GM12878 (cell line): ENCODE results near the gene ATXN2. TPM values are rescaled to one million over a fixed set of nuclear protein-coding genes. Genes with fewer than 3 reads are reported as not detected.

Experiments
- ATAC-seq: fragments of 200-7000 bp; cut with Tn5 transposase; 3 replicates; pipeline ENCODE4 v1.9.1; 2020; ENCODE audit warnings: mild to moderate bottlenecking, moderate library complexity
- BruUV-seq: library from RNA; stranded (reverse); fragments of 400-500 nt; replicated peaks from 2 replicates; lab custom pipeline; 2021; lab: Mats Ljungman, UMichigan
- CTCF ChIA-PET: fragments of 300-600 bp; sonication (Branson Sonifier 250); formaldehyde crosslinking; extraction: SDS; loops from one replicate; lab custom pipeline; 2021; ENCODE audit warnings: inconsistent platforms; lab: Yijun Ruan, JAX
- POLR2A ChIA-PET: fragments of 350-600 bp; formaldehyde crosslinking; extraction: SDS; loops from one replicate; lab custom pipeline; 2021; ENCODE audit warnings: inconsistent platforms; lab: Charles Lee
- RAD21 ChIA-PET: fragments of 300-600 bp; sonication (Branson Sonifier 250); formaldehyde crosslinking; loops from one replicate; lab custom pipeline; 2023; ENCODE audit warnings: antibody characterized with exemption; ENCODE audit not compliant: unreplicated experiment; lab: Charles Lee
- SMC1A ChIA-PET: fragments of 300-600 bp; sonication (Branson Sonifier 250); formaldehyde crosslinking; loops from one replicate; lab custom pipeline; 2023; ENCODE audit not compliant: unreplicated experiment, uncharacterized antibody; lab: Charles Lee
- DNase-seq: peaks from one replicate; pipeline ENCODE4 v3.0.0-alpha.2; 2011; ENCODE audit warnings: low read depth, low spot score
- FAIRE-seq: peaks from 3 replicates; lab custom pipeline; 2011; peaks lifted over from hg19 to GRCh38; lab: Jason Lieb, UNC
- H2AFZ ChIP-seq: 2 replicates; pipeline ENCODE4 v1.6.0; 2011; ENCODE audit warnings: low read depth, low read length, control low read depth; ENCODE audit not compliant: control insufficient read depth
- H3K27ac ChIP-seq: 2 replicates; pipeline ENCODE4 v1.5.1; 2011; ENCODE audit warnings: control low read depth; ENCODE audit not compliant: control insufficient read depth, insufficient read depth
- H3K27me3 ChIP-seq, 2 experiments: replicated peaks in 1 of 2; 2 replicates each; pipeline versions ENCODE4 v1.6.0 to v1.6.1; 2011; ENCODE audit warnings: low read length in 1 of 2; ENCODE audit not compliant: control insufficient read depth in 2 of 2, insufficient read depth in 2 of 2
- H3K36me3 ChIP-seq, 2 experiments: 2 replicates each; pipeline ENCODE4 v1.5.1; 2011; ENCODE audit warnings: low read length in 1 of 2; ENCODE audit not compliant: control insufficient read depth in 2 of 2, insufficient read depth in 2 of 2
- H3K4me1 ChIP-seq: 2 replicates; pipeline ENCODE4 v1.6.1; 2011; ENCODE audit warnings: mild to moderate bottlenecking, low read length, moderate library complexity, mixed read lengths; ENCODE audit not compliant: control insufficient read depth, insufficient read depth
- H3K4me2 ChIP-seq: 2 replicates; pipeline ENCODE4 v1.6.0; 2011; ENCODE audit warnings: control low read depth; ENCODE audit not compliant: control insufficient read depth, insufficient read depth
- H3K4me3 ChIP-seq: fragments of 200-600 bp; sonication (generic); 2 replicates; pipeline ENCODE4 v1.5.1; 2016
- H3K79me2 ChIP-seq: 2 replicates; pipeline ENCODE4 v1.6.0; 2011; ENCODE audit warnings: low read length; ENCODE audit not compliant: control insufficient read depth, insufficient read depth
- H3K9ac ChIP-seq: 2 replicates; pipeline ENCODE4 v1.8.0; 2011; ENCODE audit warnings: low read length, control low read depth, mixed read lengths; ENCODE audit not compliant: control insufficient read depth, insufficient read depth
- H3K9me3 ChIP-seq: replicated peaks from 3 replicates; pipeline ENCODE4 v1.5.1; 2011; ENCODE audit warnings: mild to moderate bottlenecking, low read length; ENCODE audit not compliant: control insufficient read depth, insufficient read depth
- H4K20me1 ChIP-seq: 2 replicates; pipeline ENCODE4 v1.6.0; 2011; ENCODE audit not compliant: control insufficient read depth, insufficient read depth
- BRCA1 ChIP-seq: IDR thresholded peaks from 2 replicates; pipeline ENCODE4 v1.6.1; 2011; ENCODE audit warnings: low read depth, low read length, improper control_type of control experiment
- CBX3 ChIP-seq: fragments of 200-600 bp; sonication (generic); IDR thresholded peaks from 2 replicates; pipeline ENCODE4 v1.6.1; 2016; ENCODE audit warnings: low read depth, borderline replicate concordance
- FOXM1 ChIP-seq: IDR thresholded peaks from 2 replicates; pipeline ENCODE4 v1.6.1; 2012; ENCODE audit warnings: low read depth, mild to moderate bottlenecking, inconsistent platforms, low read length, moderate library complexity
- PAX8 ChIP-seq: fragments of 450-650 bp; IDR thresholded peaks from 2 replicates; pipeline ENCODE4 v1.6.1; 2017; ENCODE audit warnings: mild to moderate bottlenecking, moderate library complexity
- POLR2A ChIP-seq: IDR thresholded peaks from 2 replicates; pipeline ENCODE4 v1.6.1; 2011; ENCODE audit warnings: low read depth, mild to moderate bottlenecking, low read length
- POLR2AphosphoS5 ChIP-seq: IDR thresholded peaks from 2 replicates; pipeline ENCODE4 v1.6.1; 2011; ENCODE audit warnings: mild to moderate bottlenecking, low read length, inconsistent platforms
- POU2F2 ChIP-seq: IDR thresholded peaks from 3 replicates; pipeline ENCODE4 v1.6.1; 2011; ENCODE audit warnings: low read depth, mild to moderate bottlenecking, low read length, borderline replicate concordance
- SMAD1 ChIP-seq: fragments of 450-650 bp; IDR thresholded peaks from 2 replicates; pipeline ENCODE4 v1.6.1; 2018; ENCODE audit warnings: mild to moderate bottlenecking, low read depth; ENCODE audit not compliant: partially characterized antibody
- SRF ChIP-seq, 2 experiments: IDR thresholded peaks; 2 replicates each; pipeline ENCODE4 v1.6.1; 2011; ENCODE audit warnings: low read depth in 2 of 2, low read length in 2 of 2, mild to moderate bottlenecking in 1 of 2, moderate library complexity in 1 of 2
- TCF3 ChIP-seq: IDR thresholded peaks from 2 replicates; pipeline ENCODE4 v1.6.1; 2012; ENCODE audit warnings: low read depth, mild to moderate bottlenecking, low read length, borderline replicate concordance; ENCODE audit not compliant: insufficient read depth
- YY1 ChIP-seq: IDR thresholded peaks from 2 replicates; pipeline ENCODE4 v1.6.1; 2011; ENCODE audit warnings: low read depth, mild to moderate bottlenecking, low read length
- ZBTB33 ChIP-seq: fragments of 450-650 bp; IDR thresholded peaks from 2 replicates; pipeline ENCODE4 v1.6.1; 2017; ENCODE audit warnings: mild to moderate bottlenecking
- WGBS: methylation state at CpG from one replicate; pipeline ENCODE4 v1.1.6; 2016; ENCODE audit warnings: low lambda C conversion rate; ENCODE audit not compliant: insufficient replicate concordance, insufficient coverage; ENCODE audit errors: missing lambda C conversion rate; 5-methylcytosine and 5-hydroxymethylcytosine counted together
- in situ Hi-C: fragments of 300-500 bp; cut with MboI; formaldehyde crosslinking; loops from 9 replicates; pipeline ENCODE4 v1.14.3; 2018; ENCODE audit warnings: mixed read lengths
- intact Hi-C: fragments of 100-400 bp; cut with micrococcal nuclease; formaldehyde crosslinking; loops from one replicate; pipeline ENCODE4 v1.14.2; 2022; ENCODE audit not compliant: unreplicated experiment
- polyA plus RNA-seq, 11 experiments: library from polyadenylated mRNA; depleted of rRNA in 4 of 11; unstranded in 6 of 11; stranded (reverse) in 5 of 11; fragments of >200 nt; fragmentation: Nextera tagmentation in 4 of 11; fragmentation: Illumina TruSeq in 1 of 11; extraction: Ambion mirVana in 4 of 11; extraction: Trizol in 1 of 11; gene quantifications; 1 replicate in 1 of 11; 2 replicates in 10 of 11; pipeline versions ENCODE4 v1.2.1 to v1.2.3, GENCODE V29; 2011 to 2016; ENCODE audit warnings: inconsistent platforms in 2 of 11, missing spikeins in 2 of 11, low read depth in 1 of 11
- total RNA-seq, 4 experiments: library from RNA; depleted of rRNA in 3 of 4; stranded (reverse); fragments of >200 nt in 3 of 4; fragmentation: Illumina TruSeq in 1 of 4; extraction: Trizol in 1 of 4; gene quantifications; 2 replicates each; pipeline versions ENCODE4 v1.2.1 to v1.2.3, GENCODE V29; 2013 to 2021

Gene ATXN2
- total and polyA plus RNA-seq, 10 of the 15 experiments (the other 5 are each of a cell fraction or from before 2014, with no cell fraction given) = 8.8 to 31.5 (median 19.0) TPM

- ChIA-PET POLR2A (interaction anchor here (2.6 to 7.1 kb wide), 6 partner anchors 8 to 45 kb away, joined by 15 to 80 read pairs (median 50); partner anchors contain the start of gene SH2B3), CTCF (interaction anchor here (0.7 to 27.3 kb wide), 5 partner anchors 8 to 40 kb away, joined by 5 to 1117 read pairs (median 59); partner anchors contain the start of gene SH2B3), RAD21 (interaction anchor here (0.8 to 22.6 kb wide), 6 partner anchors 8 to 38 kb away, joined by 3 to 804 read pairs (median 30); partner anchors contain the start of gene SH2B3), SMC1A (interaction anchor here (1.5 to 7.8 kb wide), 6 partner anchors 8 to 44 kb away, joined by 5 to 104 read pairs (median 56); partner anchors contain the start of gene SH2B3)
- peaks cover 81% of the 10 kb centered on the region for H3K79me2 ChIP-seq
- intact Hi-C loops = no loop called here
- no peak overlapping the region for H2AFZ ChIP-seq
- no peaks in the 10 kb centered on the region for H3K9me3 ChIP-seq
- no peak for DNase-seq
- H3K36me3 ChIP-seq = peaks cover 27 to 49% of the 10 kb centered on the region in 2 experiments
- peak overlapping the region; percentile 95 for H3K27ac ChIP-seq
- H3K4me2 ChIP-seq = peak overlapping the region; percentile 97; the same call in 1 of the 2 replicates
- H3K4me3 ChIP-seq = no peak overlapping the region
- TF ChIP-seq POLR2AphosphoS5 (no peak), TCF3 (no peak), CBX3 (no peak), SRF (IDR thresholded peaks at IDR 0.05; ENCODE audit: low read depth in 2 of 2, low read length in 2 of 2) (no peak), YY1 (no peak), SMAD1 (no peak), FOXM1 (no peak), POU2F2 (0 out of 3 replicates have a peak, but pooled peaks have one; percentile 15), PAX8 (no peak), ZBTB33 (no peak), BRCA1 (no peak), POLR2A (peak; percentile 20)
- H3K4me1 ChIP-seq = peaks cover 86% of the 10 kb centered on the region
- no peak overlapping the region for H3K9ac ChIP-seq
- H4K20me1 ChIP-seq = 0 out of 2 replicates have a peak, but pooled peaks cover 2% of the 10 kb centered on the region
- no TSS peak for BruUV-seq
- H3K27me3 ChIP-seq = no peaks in the 10 kb centered on the region
- no peak for FAIRE-seq
- 79% methylated on average over 10 of the region's 10 CpGs for WGBS
- no peak for ATAC-seq
- in situ Hi-C loops = loop anchor here (25.0 kb wide), 1 partner anchor 1770 kb away; the partner anchor contains the start of gene TPCN1
These were observed 156.6 kb downstream of the ATXN2 start for GRCh38 chr12:111442301-111443045.
